MM.1S (cell line): ENCODE measurements around the gene ERC2.

Experiments
- DNase-seq: peaks from one replicate; pipeline ENCODE4 v3.0.0-alpha.2; 2015
- H2AFZ ChIP-seq: fragments of 300-600 bp; sonication (generic); 2 replicates; pipeline ENCODE4 v1.6.0; 2016; ENCODE audit warnings: antibody characterized with exemption, low read length
- H3F3A ChIP-seq: fragments of 300-600 bp; sonication (generic); 2 replicates; pipeline ENCODE4 v1.6.1; 2016; ENCODE audit warnings: mild to moderate bottlenecking, antibody characterized with exemption, low read length, moderate library complexity, mixed read lengths; ENCODE audit not compliant: insufficient read depth
- H3K27ac ChIP-seq: fragments of 300-600 bp; sonication (generic); 2 replicates; pipeline ENCODE4 v1.5.1; 2016; ENCODE audit warnings: mild to moderate bottlenecking, low read length
- H3K27me3 ChIP-seq: fragments of 300-600 bp; sonication (generic); replicated peaks from 2 replicates; pipeline ENCODE4 v1.6.0; 2016; ENCODE audit warnings: low read length; ENCODE audit not compliant: insufficient read depth
- H3K36me3 ChIP-seq: fragments of 300-600 bp; sonication (generic); replicated peaks from 2 replicates; pipeline ENCODE4 v1.6.1; 2016; ENCODE audit warnings: mild to moderate bottlenecking, low read length, mixed read lengths; ENCODE audit not compliant: insufficient read depth
- H3K4me1 ChIP-seq: fragments of 300-600 bp; sonication (generic); 2 replicates; pipeline ENCODE4 v1.6.1; 2016; ENCODE audit warnings: low read length, mixed read lengths
- H3K4me2 ChIP-seq: fragments of 300-600 bp; sonication (generic); 2 replicates; pipeline ENCODE4 v1.6.0; 2016; ENCODE audit warnings: low read depth, low read length
- H3K4me3 ChIP-seq: fragments of 300-600 bp; sonication (generic); 2 replicates; pipeline ENCODE4 v1.5.1; 2016; ENCODE audit warnings: low read length, mixed read lengths
- H3K79me2 ChIP-seq: fragments of 300-600 bp; sonication (generic); 2 replicates; pipeline ENCODE4 v1.6.1; 2016; ENCODE audit warnings: mixed run types, low read length, mixed read lengths
- H3K9ac ChIP-seq: fragments of 300-600 bp; sonication (generic); 2 replicates; pipeline ENCODE4 v1.6.1; 2016; ENCODE audit warnings: low read length, mixed read lengths
- H3K9me2 ChIP-seq: fragments of 300-600 bp; sonication (generic); replicated peaks from 2 replicates; pipeline ENCODE4 v1.6.1; 2016; ENCODE audit warnings: mild to moderate bottlenecking, low read length, mixed read lengths; ENCODE audit not compliant: insufficient read depth
- H3K9me3 ChIP-seq: fragments of 300-600 bp; sonication (generic); replicated peaks from 2 replicates; pipeline ENCODE4 v1.6.1; 2016; ENCODE audit warnings: mild to moderate bottlenecking, low read length, mixed read lengths; ENCODE audit not compliant: insufficient read depth
- H4K20me1 ChIP-seq: fragments of 300-600 bp; sonication (generic); 2 replicates; pipeline ENCODE4 v1.6.1; 2016; ENCODE audit warnings: mild to moderate bottlenecking, low read length, moderate library complexity, mixed read lengths; ENCODE audit not compliant: insufficient read depth
- EZH2 ChIP-seq: fragments of 300-600 bp; sonication (generic); optimal IDR thresholded peaks from 2 replicates; pipeline ENCODE3; 2017; ENCODE audit warnings: low read depth, mild to moderate bottlenecking, antibody characterized with exemption, low read length, mixed read lengths
- EZH2phosphoT487 ChIP-seq: fragments of 300-600 bp; sonication (generic); IDR thresholded peaks from 2 replicates; pipeline ENCODE4 v1.6.1; 2018; ENCODE audit warnings: antibody characterized with exemption, low read length
- TF ChIP-seq, protein P1 (sequence below): fragments of 300-600 bp; sonication (generic); IDR thresholded peaks from 2 replicates; pipeline ENCODE4 v1.5.1; 2016; ENCODE audit warnings: antibody characterized with exemption, low read length, mixed read lengths

ERC2 gene

DNA sequence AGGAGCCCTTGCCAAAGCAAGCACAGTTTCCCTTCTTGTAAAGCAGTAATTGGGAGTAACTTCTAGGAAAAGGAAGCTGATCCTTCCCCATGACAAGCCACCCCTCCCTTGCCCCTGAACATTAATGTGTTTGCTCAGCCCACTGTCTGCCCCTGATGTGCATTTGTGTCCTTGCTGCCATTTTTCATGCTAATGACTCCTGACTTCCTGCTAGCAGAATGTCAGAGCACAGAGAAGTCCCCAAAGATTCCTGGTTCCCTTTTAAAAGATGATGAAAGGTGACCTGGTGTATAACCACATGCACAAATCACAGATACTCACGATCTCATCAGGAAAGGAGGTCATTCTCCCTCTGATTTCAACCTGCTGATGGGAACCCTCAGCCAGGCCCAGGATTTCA, 936.9 kb downstream of the ERC2 start:
- Histone ChIP-seq H3K79me2 (no peaks in the 10 kb centered on the region), H3K4me2 (no peak overlapping the region), H3K4me3 (no peak overlapping the region), H4K20me1 (no peaks in the 10 kb centered on the region), H3K27me3 (no peaks in the 10 kb centered on the region), H3K9me2 (no peaks in the 10 kb centered on the region), H2AFZ (no peak overlapping the region), H3F3A (no peaks in the 10 kb centered on the region), H3K4me1 (no peaks in the 10 kb centered on the region), H3K9ac (no peak overlapping the region), H3K9me3 (no peaks in the 10 kb centered on the region), H3K36me3 (no peaks in the 10 kb centered on the region), H3K27ac (no peak overlapping the region)
- TF ChIP-seq EZH2, result no peak
- TF ChIP-seq EZH2phosphoT487, result no peak
- TF ChIP-seq, protein P1, sequence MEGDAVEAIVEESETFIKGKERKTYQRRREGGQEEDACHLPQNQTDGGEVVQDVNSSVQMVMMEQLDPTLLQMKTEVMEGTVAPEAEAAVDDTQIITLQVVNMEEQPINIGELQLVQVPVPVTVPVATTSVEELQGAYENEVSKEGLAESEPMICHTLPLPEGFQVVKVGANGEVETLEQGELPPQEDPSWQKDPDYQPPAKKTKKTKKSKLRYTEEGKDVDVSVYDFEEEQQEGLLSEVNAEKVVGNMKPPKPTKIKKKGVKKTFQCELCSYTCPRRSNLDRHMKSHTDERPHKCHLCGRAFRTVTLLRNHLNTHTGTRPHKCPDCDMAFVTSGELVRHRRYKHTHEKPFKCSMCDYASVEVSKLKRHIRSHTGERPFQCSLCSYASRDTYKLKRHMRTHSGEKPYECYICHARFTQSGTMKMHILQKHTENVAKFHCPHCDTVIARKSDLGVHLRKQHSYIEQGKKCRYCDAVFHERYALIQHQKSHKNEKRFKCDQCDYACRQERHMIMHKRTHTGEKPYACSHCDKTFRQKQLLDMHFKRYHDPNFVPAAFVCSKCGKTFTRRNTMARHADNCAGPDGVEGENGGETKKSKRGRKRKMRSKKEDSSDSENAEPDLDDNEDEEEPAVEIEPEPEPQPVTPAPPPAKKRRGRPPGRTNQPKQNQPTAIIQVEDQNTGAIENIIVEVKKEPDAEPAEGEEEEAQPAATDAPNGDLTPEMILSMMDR, result no peak
- no peak for DNase-seq

DNA sequence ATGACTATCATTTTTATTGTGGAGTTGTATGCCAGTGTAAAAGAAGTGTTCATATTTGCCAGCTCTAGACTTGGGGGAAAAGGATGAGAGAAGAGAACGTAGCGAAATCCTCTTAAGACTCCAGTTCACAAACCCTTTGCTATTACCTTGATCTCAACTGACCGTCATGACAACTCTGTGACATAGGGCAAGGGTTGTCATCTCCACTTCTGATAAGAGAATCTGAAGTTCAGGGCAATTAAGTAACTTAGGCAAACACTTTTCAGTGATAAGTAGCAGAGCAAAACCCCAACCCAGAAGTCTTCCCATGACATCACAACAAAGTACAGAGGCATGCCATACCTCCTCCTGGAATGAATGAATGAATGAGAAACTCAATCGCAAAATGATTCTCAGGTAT, 940.9 kb downstream of the ERC2 start:
- Histone ChIP-seq H3K9me3 (no peaks in the 10 kb centered on the region), H2AFZ (no peak overlapping the region), H3K4me3 (no peak overlapping the region), H3K36me3 (no peaks in the 10 kb centered on the region), H3K9me2 (no peaks in the 10 kb centered on the region), H3K4me2 (no peak overlapping the region), H3K27me3 (no peaks in the 10 kb centered on the region), H3K79me2 (no peaks in the 10 kb centered on the region), H3F3A (no peaks in the 10 kb centered on the region), H3K27ac (no peak overlapping the region), H4K20me1 (no peaks in the 10 kb centered on the region), H3K4me1 (no peaks in the 10 kb centered on the region), H3K9ac (no peak overlapping the region)
- DNase-seq, result no peak
- TF ChIP-seq, protein P1, result no peak
- TF ChIP-seq EZH2 (no peak), EZH2phosphoT487 (no peak)

DNA sequence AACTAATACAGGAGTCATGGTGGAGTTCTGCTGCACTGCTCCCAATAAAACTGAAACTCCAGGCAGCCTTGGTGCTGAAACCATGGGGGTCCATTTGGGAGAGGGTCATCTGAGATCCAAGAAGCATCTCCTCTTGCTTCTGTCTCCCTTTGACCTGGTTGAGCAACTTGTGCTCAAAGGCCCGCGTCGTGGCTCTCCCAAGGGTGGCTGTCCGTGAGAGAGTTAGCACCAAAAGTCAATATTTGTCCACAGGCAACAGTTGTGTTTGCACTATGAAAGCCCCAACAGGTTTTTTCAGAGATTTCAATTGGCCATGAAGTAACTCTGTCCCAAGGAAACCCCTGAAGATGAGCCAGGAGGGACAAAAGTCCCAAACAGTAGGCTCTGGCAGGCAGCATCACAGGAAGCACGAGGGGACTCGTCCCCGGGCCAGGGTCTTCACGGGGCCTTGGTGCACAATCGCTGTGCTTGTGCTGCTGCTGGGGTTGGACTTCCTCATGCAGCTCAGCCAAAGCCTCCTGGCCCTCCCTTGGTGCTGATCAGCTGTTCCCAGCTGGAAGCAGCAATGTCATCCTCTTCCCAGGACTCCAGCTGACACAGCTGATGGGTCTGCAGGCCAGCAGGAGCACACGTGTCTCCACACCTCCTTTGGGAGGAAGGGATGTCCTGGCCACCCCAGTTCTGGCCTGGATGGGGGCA, 941.8 kb downstream of the ERC2 start:
- Histone ChIP-seq H2AFZ (no peak overlapping the region), H3K36me3 (no peaks in the 10 kb centered on the region), H3K9ac (no peak overlapping the region), H3F3A (no peaks in the 10 kb centered on the region), H3K9me2 (no peaks in the 10 kb centered on the region), H3K79me2 (no peaks in the 10 kb centered on the region), H3K4me2 (no peak overlapping the region), H3K4me1 (no peaks in the 10 kb centered on the region), H3K27ac (no peak overlapping the region), H3K27me3 (no peaks in the 10 kb centered on the region), H4K20me1 (no peaks in the 10 kb centered on the region), H3K4me3 (no peak overlapping the region), H3K9me3 (no peaks in the 10 kb centered on the region)
- DNase-seq, result no peak
- TF ChIP-seq EZH2 (no peak), EZH2phosphoT487 (no peak)
- TF ChIP-seq, protein P1, result no peak
